Brain microvascular endothelial cell (primary cell): ENCODE data around the gene SF3B3.

Experiments used
- DNase-seq: peaks from one replicate; pipeline ENCODE4 v3.0.0-alpha.2; 2020
- H3K27ac ChIP-seq: fragments of 250-450 bp; sonication (Bioruptor Pico); 2 replicates; pipeline ENCODE4 v1.5.1; 2020; ENCODE audit warnings: mild to moderate bottlenecking, moderate library complexity
- H3K27me3 ChIP-seq: fragments of 250-450 bp; sonication (Bioruptor Pico); replicated peaks from 2 replicates; pipeline ENCODE4 v1.5.1; 2020; ENCODE audit warnings: mild to moderate bottlenecking
- H3K36me3 ChIP-seq: fragments of 250-450 bp; sonication (Bioruptor Pico); replicated peaks from 2 replicates; pipeline ENCODE4 v1.5.1; 2020; ENCODE audit warnings: mild to moderate bottlenecking
- H3K4me3 ChIP-seq: 2 replicates; pipeline ENCODE4 v1.5.1; 2011; ENCODE audit warnings: low read depth, mild to moderate bottlenecking, control low read depth, low read length, moderate library complexity
- in situ Hi-C: cut with HindIII; loops from 2 replicates; pipeline ENCODE4 v1.10.0; 2017; ENCODE audit warnings: low sequenced_read_pairs, low pct_ligation_motif_present
- TF ChIP-seq, protein P1 (sequence below): IDR thresholded peaks from 2 replicates; pipeline ENCODE4 v1.5.1; 2011; ENCODE audit warnings: low read depth, mild to moderate bottlenecking, moderate library complexity, low read length, control low read depth, inconsistent platforms; ENCODE audit errors: missing control alignments

SF3B3 gene

DNA sequence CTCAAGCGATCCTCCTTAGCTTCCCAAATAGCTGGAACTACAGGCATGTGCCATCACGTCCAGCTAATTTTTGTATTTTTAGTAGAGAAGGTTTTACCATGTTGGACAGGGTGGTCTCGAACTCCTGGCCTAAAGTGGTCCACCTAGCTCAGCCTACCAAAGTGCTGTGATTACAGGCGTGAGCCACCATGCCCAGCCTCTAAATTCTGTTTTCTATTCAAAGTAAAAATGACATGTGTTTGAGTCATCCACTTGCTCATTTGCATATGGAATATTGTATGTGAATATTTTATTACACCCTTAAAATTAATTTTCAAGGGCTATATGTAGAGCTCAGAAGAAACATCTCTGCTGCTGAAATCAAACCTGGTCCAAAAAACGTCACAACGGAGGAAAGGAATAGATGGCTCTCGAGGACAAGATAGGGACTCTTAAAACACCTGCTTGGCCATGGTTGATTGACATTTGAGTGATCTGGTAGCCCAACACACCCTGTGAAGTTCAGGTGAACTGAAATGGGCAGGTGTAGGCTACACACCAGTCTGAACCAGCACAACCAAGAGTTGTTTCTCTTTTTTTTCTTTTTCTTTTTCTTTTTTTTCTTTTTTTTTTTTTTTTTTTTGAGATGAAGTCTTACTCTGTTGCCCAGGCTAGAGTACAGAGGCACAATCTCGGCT lies 51.1 kb downstream of the SF3B3 start:
- Histone ChIP-seq H3K27ac (peak overlapping the region; percentile 74), H3K36me3 (peaks cover 37% of the 10 kb centered on the region), H3K27me3 (no peaks in the 10 kb centered on the region), H3K4me3 (no peak overlapping the region)
- no peak for DNase-seq
- in situ Hi-C loops = no loop called here
- TF ChIP-seq, protein P1, sequence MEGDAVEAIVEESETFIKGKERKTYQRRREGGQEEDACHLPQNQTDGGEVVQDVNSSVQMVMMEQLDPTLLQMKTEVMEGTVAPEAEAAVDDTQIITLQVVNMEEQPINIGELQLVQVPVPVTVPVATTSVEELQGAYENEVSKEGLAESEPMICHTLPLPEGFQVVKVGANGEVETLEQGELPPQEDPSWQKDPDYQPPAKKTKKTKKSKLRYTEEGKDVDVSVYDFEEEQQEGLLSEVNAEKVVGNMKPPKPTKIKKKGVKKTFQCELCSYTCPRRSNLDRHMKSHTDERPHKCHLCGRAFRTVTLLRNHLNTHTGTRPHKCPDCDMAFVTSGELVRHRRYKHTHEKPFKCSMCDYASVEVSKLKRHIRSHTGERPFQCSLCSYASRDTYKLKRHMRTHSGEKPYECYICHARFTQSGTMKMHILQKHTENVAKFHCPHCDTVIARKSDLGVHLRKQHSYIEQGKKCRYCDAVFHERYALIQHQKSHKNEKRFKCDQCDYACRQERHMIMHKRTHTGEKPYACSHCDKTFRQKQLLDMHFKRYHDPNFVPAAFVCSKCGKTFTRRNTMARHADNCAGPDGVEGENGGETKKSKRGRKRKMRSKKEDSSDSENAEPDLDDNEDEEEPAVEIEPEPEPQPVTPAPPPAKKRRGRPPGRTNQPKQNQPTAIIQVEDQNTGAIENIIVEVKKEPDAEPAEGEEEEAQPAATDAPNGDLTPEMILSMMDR = no peak

DNA sequence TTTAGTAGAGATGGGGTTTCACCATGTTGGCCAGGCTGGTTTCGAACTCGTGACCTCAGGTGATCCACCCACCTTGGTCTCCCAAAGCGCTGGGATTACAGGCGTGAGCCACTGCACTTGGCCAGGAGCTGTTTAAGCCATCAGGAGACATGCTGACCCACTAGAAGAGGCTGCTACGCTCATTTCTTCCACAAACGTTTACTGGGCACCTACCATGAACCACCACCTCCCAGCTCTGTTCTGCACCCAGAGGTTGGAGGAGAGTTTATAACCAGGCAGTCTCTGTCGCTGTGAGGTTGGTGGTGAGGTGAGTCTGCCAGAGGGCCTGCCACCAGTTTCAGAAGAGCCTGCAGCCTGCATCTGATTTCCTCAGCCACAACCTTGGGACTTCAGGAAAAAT lies 51.8 kb downstream of the SF3B3 start:
- TF ChIP-seq, protein P1 = no peak
- Histone ChIP-seq H3K36me3 (peaks cover 33% of the 10 kb centered on the region), H3K27me3 (no peaks in the 10 kb centered on the region), H3K4me3 (no peak overlapping the region), H3K27ac (no peak overlapping the region)
- in situ Hi-C loops = no loop called here
- DNase-seq = no peak

DNA sequence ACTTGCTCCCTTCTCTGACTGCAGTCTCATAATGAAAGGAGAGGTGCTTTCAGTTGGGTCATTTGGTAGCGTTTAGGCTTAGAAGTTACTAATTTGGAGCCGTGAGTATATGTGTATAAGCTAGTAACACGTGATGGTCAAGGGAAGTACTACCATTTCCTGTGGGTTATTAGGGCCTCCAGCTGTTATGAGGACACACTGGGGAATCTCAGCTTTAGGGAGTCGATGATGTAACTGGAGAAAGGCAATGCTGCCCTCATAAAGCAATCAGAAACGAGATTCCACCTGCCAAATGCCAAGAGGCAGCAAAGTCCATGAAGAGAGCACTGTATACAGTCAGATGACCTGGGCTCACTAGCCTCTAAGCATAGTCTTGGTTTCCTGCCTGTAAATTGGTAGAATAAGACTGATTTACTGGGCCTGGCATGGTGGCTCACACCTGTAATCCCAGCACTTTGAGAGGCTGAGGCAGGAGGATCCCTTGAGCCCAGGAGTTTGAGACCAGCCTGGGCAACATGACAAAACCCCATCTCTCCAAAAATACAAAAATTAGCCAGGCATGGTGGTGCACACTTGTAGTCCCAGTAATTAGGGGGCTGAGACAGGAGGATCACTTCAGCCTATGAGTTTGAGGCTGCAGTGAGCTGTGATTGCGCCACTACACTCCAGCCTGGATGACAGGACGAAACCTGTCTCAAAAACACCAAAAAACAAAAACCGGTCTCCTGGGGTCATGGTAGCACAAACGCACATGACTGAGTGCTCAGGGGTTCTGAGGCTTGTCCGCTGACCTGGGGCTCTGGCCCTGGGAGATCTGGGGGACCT lies 53.0 kb downstream of the SF3B3 start:
- Histone ChIP-seq H3K36me3 (peaks cover 20% of the 10 kb centered on the region), H3K27me3 (no peaks in the 10 kb centered on the region), H3K4me3 (no peak overlapping the region), H3K27ac (no peak overlapping the region)
- TF ChIP-seq, protein P1 = no peak
- in situ Hi-C loops = no loop called here
- DNase-seq = peak; percentile 33

DNA sequence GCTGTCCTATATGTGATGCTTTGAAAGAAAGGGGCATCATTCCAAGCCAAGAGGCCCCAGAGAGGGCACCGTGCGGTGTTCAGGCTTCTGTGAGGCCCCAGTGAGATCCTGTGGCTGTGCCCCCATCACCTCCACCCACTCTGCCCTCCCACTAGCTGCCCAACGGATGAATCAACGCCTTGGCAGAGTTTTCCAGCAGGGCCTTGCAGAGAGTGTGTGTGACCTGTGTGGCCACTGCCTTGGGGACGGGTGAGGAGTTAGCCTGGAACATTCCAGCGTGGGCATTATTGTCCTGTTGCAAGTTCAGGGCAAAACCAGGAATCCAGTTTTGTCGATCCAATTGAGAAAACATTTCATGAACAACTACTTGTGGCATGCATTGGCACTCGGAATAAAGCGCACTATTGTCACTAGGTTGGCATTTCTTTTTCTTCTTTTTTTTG lies 53.7 kb downstream of the SF3B3 start:
- peak; percentile 29 for DNase-seq
- TF ChIP-seq, protein P1 = no peak
- H3K27me3 ChIP-seq = no peaks in the 10 kb centered on the region
- in situ Hi-C loops = no loop called here
- no peak overlapping the region for H3K27ac ChIP-seq
- no peak overlapping the region for H3K4me3 ChIP-seq
- H3K36me3 ChIP-seq = peaks cover 14% of the 10 kb centered on the region

DNA sequence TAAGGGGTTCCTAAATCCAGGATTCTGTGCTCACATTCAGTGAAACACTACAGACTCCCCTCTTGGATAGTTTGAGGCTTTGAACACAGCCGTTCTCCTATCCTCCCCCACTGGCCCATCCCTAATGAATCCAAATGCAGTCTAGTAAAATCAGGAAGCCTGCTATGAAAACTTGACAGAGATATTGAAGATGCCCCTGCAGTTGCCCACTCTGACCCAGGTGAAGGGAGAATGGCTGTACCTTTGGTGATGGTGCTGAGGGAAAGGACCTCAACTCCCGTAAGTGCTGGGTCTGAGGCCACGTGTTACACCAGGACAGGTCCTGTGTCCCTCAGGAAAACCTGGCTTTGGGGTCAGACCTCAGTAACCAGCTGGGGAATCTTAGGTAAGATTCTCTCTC lies 54.4 kb downstream of the SF3B3 start:
- no peak overlapping the region for H3K27ac ChIP-seq
- H3K4me3 ChIP-seq = no peak overlapping the region
- TF ChIP-seq, protein P1 = no peak
- DNase-seq = no peak
- no peaks in the 10 kb centered on the region for H3K27me3 ChIP-seq
- peaks cover 6% of the 10 kb centered on the region for H3K36me3 ChIP-seq
- in situ Hi-C loops = no loop called here
